Motor neuron (in vitro differentiated cells): Measurements from ENCODE around the gene TMEM244. TPM values are rescaled to one million over a fixed set of nuclear protein-coding genes. Genes with fewer than 3 reads are reported as not detected.
"Not testable (repeated sequence)": the region's sequence is repeated elsewhere in the genome, so short reads cannot be mapped to it uniquely, and the experiment has no call there.

Source experiments
- ATAC-seq, 8 experiments: fragments of 200-7000 bp; cut with Tn5 transposase; replicated peaks in 6 of 8; 2 replicates each; pipeline ENCODE4 v1.8.0; 2021; ENCODE audit warnings: mild to moderate bottlenecking in 8 of 8, moderate library complexity in 8 of 8
- H3K27ac ChIP-seq, 2 donors: fragments of 250-450 bp; sonication (Bioruptor Pico); 2 replicates each; pipeline ENCODE4 v1.9.0; 2021; ENCODE audit warnings: antibody characterized with exemption in 2 of 2, mild to moderate bottlenecking in 2 of 2, moderate library complexity in 1 of 2
- H3K4me1 ChIP-seq, 2 donors: fragments of 250-450 bp; sonication (Bioruptor Pico); replicated peaks in 1 of 2; 2 replicates each; pipeline ENCODE4 v1.6.1; 2021; ENCODE audit warnings: antibody characterized with exemption in 2 of 2, mild to moderate bottlenecking in 2 of 2, moderate library complexity in 1 of 2
- H3K4me3 ChIP-seq, 5 donors: fragments of 250-450 bp; sonication (Bioruptor Pico); 2 replicates each; pipeline ENCODE4 v1.9.0; 2021; ENCODE audit warnings: antibody characterized with exemption in 5 of 5, mild to moderate bottlenecking in 5 of 5, moderate library complexity in 4 of 5
- WGBS, 10 experiments: fragments of 450-650 bp; shearing (Covaris generic); methylation state at CpG; one replicate each; pipeline ENCODE4 v1.0.0; 2022; 5-methylcytosine and 5-hydroxymethylcytosine counted together
- in situ Hi-C, 9 experiments: fragments of 400-800 bp; cut with MboI; loops; one replicate each; pipeline ENCODE4 v1.15.0; 2021; ENCODE audit warnings: low sequenced_read_pairs in 9 of 9, low pct_unique_long_range_greater_than_20kb in 2 of 9; ENCODE audit not compliant: unreplicated experiment in 9 of 9
- total RNA-seq, 8 experiments: library from RNA; unstranded; fragments of 300-600 nt; gene quantifications; 2 replicates each; pipeline versions ENCODE4 v1.2.3 to v1.2.4, GENCODE V29; 2022

Gene TMEM244
- total RNA-seq, 8 experiments from 2014 or later = not detected

DNA sequence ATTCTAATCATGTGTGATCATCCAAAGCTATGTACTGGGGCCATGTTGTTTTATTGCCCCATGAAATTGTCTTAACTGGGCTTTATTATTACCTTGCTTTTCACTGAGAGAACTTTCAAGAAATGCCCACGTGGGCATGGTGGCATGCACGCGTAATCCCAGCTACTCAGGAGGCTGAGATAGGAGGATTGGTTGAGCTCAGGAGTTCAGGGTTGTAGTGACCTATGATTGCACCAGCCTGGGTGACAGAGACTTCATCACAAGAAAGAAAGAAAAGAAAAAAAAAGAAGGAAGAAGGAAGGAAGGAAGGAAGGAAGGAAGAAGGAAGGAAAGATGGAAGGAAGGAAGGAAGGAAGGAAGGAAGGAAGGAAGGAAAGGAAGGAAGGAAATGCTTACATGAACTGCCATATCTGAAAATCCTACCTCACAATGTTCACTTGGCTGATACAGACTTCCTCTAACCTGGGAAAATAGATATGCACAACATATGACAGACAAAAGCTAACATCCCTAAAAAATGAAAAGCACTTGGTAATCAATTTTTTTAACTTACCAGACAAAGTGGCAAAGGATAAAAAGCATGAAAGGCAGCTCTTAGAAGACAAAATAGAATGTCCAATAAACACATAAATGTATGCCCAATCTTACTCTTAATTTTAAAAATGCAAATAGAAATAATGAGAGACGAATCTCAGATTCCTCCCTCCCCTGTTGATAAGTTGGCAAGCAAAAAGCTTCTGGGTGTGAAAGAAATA lies 25.5 kb upstream of the TMEM244 start:
- H3K4me3 ChIP-seq = no peak overlapping the region
- H3K27ac ChIP-seq = no peak overlapping the region
- H3K4me1 ChIP-seq = no peaks in the 10 kb centered on the region
- in situ Hi-C loops = loop anchor here in 1 of 9 experiments (25.0 kb wide), 1 partner anchor 126 kb away; the partner anchor contains the start of gene L3MBTL3
- ATAC-seq = no peak
- 54 to 100% (median 76%) methylated on average over 1 to 4 of the region's 4 CpGs for WGBS, 10 experiments

DNA sequence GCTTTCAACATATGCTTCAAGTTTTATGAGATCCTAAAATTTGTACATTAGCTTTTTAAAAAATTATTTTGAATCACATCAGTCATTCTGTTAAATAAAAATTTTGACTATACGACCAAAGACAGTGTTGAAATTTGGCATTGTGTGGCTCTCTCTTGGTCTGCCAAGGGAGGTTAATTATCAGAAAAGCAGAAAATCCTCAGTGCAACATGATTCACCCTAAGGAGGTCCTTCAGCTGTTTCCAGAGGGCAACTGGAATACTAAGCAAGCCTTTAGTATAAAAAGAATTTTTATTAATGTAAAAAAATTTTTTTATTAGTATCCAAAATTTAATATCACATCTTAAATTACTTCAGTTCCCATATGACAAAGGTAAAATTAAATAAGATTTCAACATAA lies 23.1 kb upstream of the TMEM244 start:
- no peak for ATAC-seq
- Histone ChIP-seq H3K4me1 (no peaks in the 10 kb centered on the region), H3K4me3 (no peak overlapping the region), H3K27ac (no peak overlapping the region)
- in situ Hi-C loops = loop anchor here in 1 of 9 experiments (25.0 kb wide), 1 partner anchor 128 kb away; the partner anchor contains the start of gene L3MBTL3
- WGBS, 10 experiments = 29 to 100% (median 69%) methylated on average over 1 of the region's 1 CpG; no CpG with 5 or more reads in 2 of the 10 experiments

DNA sequence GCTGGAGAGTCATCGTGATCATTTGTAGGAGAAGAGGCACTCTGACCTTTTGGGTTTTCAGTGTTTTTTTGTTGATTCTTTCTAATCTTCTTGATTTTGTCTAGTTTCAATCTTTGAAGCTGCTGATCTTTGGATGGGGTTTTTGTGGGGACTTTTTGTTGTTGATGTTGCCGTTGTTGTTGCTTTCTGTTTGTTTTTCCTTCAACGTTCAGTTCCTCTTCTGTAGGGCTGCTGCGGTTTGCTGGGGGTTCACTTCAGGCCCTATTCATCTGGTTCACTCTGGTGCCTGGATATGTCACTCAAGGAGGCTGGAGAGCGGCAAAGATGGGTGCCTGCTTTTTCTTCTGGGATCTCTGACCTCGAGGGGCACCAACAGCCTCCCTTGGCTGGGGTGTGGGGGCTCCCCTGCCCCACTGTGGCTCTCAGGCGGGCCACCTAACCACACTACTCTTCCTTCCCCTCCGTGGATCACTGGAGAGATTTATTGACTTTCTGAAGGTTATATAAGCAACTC lies 21.5 kb upstream of the TMEM244 start:
- WGBS, 10 experiments = 60 to 100% (median 77%) methylated on average over 1 to 8 of the region's 8 CpGs
- ATAC-seq = no peak
- no peak overlapping the region for H3K27ac ChIP-seq
- H3K4me1 ChIP-seq = no peaks in the 10 kb centered on the region
- H3K4me3 ChIP-seq = no peak overlapping the region
- in situ Hi-C loops = loop anchor here in 1 of 9 experiments (25.0 kb wide), 1 partner anchor 130 kb away; the partner anchor contains the start of gene L3MBTL3

DNA sequence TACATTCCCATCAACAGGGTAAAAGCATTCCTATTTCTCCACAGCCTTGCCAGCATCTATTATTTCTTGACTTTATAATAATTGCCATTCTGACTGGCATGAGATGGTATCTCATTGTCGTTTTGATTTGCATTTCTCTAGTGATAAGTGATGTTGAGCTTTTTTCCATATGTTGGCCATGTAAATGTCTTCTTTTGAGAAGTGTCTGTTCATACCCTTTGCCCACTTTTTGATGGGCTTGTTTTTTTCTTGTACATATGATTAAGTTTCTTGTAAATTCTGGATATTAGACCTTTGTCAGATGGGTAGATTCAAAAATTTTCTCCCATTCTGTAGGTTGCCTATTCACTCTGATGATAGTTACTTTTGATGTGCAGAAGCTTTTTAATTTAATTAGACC lies 16.8 kb upstream of the TMEM244 start:
- 17 to 91% (median 80%) methylated on average over 1 of the region's 1 CpG; no CpG with 5 or more reads in 3 of the 10 experiments for WGBS, 10 experiments
- in situ Hi-C loops = loop anchor here in 1 of 9 experiments (25.0 kb wide), 1 partner anchor 134 kb away; the partner anchor contains the start of gene L3MBTL3

DNA sequence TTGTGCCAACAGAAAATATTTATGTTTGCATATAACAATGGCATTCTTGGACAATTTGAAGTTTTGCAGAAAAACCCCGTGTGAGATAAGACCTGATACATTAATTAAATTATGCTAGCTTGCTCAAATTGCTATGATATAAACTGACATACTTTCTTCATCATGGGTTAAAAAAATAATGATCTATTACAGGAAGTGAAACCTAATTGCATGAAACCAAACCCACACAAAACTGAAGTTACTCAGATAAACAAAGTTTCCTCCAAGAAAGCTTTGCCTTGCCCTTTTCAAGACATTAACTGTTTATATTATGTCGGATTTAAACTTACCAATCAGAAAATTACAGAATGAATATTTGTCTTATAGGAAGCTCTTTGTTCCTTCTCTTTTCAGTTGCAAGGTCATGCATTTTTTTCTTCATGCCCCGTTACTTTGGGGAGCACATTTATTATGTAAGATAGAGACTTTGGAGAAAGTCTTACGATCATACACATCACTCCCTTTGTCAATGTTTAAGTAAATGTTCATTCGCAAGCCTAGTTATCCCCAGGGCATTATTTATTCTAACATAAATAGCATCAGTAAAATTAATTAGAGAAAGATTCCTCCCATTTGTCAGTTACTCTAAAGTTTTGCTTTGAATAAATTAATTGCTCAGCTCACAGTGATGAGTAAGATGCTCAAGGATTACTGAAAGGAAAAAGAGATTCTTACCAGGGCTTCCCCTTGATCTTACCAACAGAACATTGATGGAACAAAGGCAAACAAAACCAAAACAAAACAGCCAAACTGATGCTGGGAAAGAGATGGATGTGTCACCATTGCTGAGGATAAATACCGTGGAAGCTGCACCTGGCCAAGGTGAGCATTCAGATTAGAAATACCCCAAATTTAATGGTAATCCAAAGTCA lies 14.8 kb upstream of the TMEM244 start:
- H3K27ac ChIP-seq = no peak overlapping the region
- H3K4me1 ChIP-seq = no peaks in the 10 kb centered on the region
- H3K4me3 ChIP-seq = no peak overlapping the region
- in situ Hi-C loops = loop anchor here in 1 of 9 experiments (25.0 kb wide), 1 partner anchor 136 kb away; the partner anchor contains the start of gene L3MBTL3
- WGBS, 10 experiments = 61 to 91% (median 77%) methylated on average over 1 to 6 of the region's 6 CpGs
- ATAC-seq = no peak

More for the DNA sequence above, 16.8 kb upstream of the TMEM244 start:
- not testable (repeated sequence) for H3K4me3 ChIP-seq, ATAC-seq, H3K4me1 ChIP-seq, H3K27ac ChIP-seq

DNA sequence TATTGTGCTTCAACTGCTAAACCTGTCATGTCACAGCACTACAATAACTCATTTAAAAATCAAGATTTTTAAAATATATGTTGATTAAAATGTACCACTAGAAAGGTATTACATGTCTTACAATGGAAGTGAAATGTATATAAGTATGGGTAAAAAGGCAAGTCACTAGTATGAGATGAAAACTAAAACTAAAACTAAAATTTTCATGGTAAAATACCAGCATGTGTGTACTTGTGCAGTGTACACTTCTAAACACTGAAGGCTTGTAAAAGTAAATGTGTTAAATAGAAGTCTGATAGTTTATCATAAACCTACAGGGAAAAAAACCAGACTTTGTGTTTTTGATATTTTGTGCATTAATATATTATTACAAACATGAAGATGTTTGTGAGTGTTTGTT lies 13.7 kb upstream of the TMEM244 start:
- H3K4me1 ChIP-seq = no peaks in the 10 kb centered on the region
- H3K4me3 ChIP-seq = no peak overlapping the region
- H3K27ac ChIP-seq = no peak overlapping the region
- in situ Hi-C loops = loop anchor here in 1 of 9 experiments (25.0 kb wide), 1 partner anchor 137 kb away; the partner anchor contains the start of gene L3MBTL3
- no peak for ATAC-seq

DNA sequence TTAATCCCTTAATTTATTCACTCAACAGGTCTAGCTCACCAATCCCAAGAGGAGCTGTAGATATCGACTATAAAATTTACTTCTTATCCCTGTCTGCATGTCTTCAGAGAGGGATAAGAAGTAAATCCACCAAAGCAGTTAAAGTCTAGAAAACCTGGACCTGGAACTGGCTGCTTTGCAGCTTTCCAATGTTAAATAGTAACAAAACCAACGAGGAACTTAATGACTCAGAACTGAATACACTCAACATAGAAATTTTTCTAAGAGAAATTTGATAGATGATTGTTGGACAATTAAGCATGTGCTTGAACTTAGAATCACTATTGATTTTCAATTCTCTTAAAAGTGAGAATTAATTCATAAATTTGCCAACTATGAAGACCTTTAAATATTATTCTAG lies 11.5 kb upstream of the TMEM244 start:
- 20 to 100% (median 75%) methylated on average over 1 to 2 of the region's 2 CpGs; no CpG with 5 or more reads in 2 of the 10 experiments for WGBS, 10 experiments
- Histone ChIP-seq H3K4me3 (no peak overlapping the region), H3K4me1 (no peaks in the 10 kb centered on the region), H3K27ac (no peak overlapping the region)
- ATAC-seq = no peak
- in situ Hi-C loops = no loop called here

DNA sequence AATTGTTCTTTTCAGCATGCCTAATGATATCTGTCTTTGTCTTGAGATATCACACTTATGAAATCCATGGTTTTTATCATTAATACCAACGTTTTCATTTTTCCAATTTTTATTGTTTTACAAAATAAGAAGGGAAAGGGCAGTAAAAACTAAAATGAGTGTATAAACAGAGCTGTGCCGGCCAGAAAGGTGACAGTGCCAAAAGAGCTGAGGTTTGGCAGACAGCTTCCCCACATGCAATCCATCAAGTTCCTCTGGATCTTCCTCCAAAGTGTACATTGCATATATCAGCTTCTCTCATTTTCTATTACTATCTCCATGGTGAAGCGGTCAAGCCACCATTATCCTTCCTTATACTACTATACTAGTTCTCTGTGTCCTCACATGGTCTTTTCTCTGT lies 10.1 kb upstream of the TMEM244 start:
- WGBS, 10 experiments = 27 to 69% (median 54%) methylated on average over 2 to 3 of the region's 3 CpGs

DNA sequence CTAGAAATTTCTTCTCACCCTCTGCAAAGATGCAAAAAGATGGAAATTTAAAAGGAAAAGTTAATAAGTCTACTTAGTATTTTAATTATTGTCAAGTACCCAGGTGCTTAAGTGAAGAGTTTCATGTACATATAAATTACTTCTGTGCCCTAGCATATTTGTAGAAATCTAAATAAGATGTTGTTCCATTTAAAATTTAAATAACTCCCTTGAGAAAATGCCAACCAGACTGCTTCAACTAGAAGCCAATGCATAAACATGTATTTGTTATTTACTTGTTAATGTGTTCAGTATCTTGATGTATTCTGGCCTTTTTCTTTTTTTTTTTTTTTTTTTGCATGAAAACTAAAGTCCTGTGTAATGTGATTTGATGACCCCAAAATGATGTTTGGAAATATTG lies 6.3 kb upstream of the TMEM244 start:
- Histone ChIP-seq H3K4me3 (no peak overlapping the region), H3K4me1 (no peaks in the 10 kb centered on the region), H3K27ac (no peak overlapping the region)
- in situ Hi-C loops = no loop called here
- ATAC-seq = peak in 3 of 8 experiments; percentile 50 to 80 (median 66)

More for the DNA sequence above, 10.1 kb upstream of the TMEM244 start:
- no peak for ATAC-seq
- Histone ChIP-seq H3K4me3 (no peak overlapping the region), H3K4me1 (no peaks in the 10 kb centered on the region), H3K27ac (no peak overlapping the region)
- in situ Hi-C loops = no loop called here

DNA sequence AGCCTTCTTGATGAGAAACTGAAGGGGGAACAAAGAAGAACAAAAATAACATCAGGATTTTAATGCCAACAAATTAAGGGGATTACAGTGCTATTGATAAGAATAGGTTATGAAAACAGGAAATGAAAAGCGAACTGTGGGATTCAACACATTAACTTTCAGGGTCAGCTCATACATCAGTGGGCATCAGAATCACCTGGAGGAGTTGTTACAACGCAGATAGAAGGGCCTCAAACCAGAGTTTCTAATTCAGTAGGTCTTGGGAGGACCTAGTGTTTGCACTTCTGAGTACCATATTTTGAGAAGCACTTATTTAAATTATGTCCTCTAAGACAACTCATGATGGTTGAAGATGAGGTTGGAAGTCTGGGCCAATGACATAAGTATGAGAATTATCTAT lies 5.6 kb upstream of the TMEM244 start:
- H3K27ac ChIP-seq = no peak overlapping the region
- in situ Hi-C loops = no loop called here
- H3K4me3 ChIP-seq = no peak overlapping the region
- ATAC-seq = no peak
- WGBS, 10 experiments = 80 to 100% (median 87%) methylated on average over 1 to 2 of the region's 2 CpGs; no CpG with 5 or more reads in 2 of the 10 experiments
- no peaks in the 10 kb centered on the region for H3K4me1 ChIP-seq

DNA sequence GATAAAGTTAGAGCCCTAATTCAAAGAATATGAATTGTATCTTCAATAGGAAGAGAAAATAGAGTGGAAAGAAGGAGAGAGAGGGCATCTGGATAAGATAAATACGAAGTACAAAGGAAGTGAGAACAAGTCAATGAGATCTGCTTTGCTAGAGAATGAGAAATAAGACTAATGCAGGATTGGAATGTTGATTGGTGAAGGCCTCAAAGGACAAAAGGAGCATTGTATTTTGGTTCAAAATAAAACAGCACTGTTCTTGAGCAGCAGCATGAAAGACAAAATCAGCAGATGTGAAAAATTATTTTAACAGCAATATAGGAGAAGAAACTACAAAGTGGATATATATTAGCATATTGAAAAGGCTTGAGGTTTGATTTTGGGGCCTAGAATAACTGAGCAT lies 5.1 kb upstream of the TMEM244 start:
- H3K4me3 ChIP-seq = no peak overlapping the region
- no peak overlapping the region for H3K27ac ChIP-seq
- 30 to 100% (median 66%) methylated on average over 1 of the region's 1 CpG for WGBS, 10 experiments
- H3K4me1 ChIP-seq = no peaks in the 10 kb centered on the region
- in situ Hi-C loops = no loop called here
- ATAC-seq = no peak

DNA sequence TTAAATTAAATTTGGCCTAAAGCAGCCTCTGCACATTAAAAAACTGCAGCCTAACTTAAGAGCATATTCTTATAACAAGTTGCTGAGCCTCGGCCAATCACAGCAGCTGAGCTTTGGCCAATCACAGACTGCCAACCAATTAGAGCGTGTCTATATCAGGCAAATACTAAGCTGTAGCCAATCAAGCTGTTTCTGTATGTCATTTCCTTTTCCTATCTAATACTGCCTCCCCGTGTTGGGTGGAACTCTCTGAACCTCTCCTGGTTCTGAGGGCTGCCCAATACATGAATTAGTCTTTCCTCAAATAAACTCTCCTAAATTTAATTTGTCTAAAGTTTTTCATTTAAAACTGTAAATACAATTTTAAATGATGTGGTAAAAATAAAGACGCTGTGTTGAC lies 3.9 kb upstream of the TMEM244 start:
- no peak overlapping the region for H3K27ac ChIP-seq
- 80 to 100% (median 91%) methylated on average over 1 to 4 of the region's 4 CpGs for WGBS, 10 experiments
- H3K4me1 ChIP-seq = no peaks in the 10 kb centered on the region
- no peak overlapping the region for H3K4me3 ChIP-seq
- no peak for ATAC-seq
- in situ Hi-C loops = no loop called here

DNA sequence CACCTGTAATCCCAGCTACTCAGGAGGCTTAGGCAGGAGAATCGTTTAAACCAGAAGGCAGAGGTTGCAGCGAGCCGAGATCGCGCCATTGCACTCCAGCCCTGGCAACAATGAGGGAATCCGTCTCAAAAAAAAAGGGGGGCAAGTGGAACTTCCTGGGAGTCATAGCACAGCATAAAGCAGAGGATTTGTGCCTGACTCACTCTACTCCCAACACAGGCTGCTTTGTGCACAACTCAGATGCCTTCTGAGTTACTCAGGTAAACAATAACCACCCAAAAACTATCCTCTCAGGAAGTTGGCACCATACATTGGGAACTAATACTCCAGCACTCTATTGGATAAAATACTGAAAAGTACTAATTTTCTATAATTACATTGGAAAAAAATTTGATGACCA lies 2.5 kb upstream of the TMEM244 start:
- no peak overlapping the region for H3K27ac ChIP-seq
- in situ Hi-C loops = no loop called here
- H3K4me1 ChIP-seq = no peaks in the 10 kb centered on the region
- 64 to 91% (median 85%) methylated on average over 2 to 6 of the region's 6 CpGs; no CpG with 5 or more reads in 6 of the 10 experiments for WGBS, 10 experiments
- no peak overlapping the region for H3K4me3 ChIP-seq
- no peak for ATAC-seq
